AML-193 (cell line): ENCODE measurements around the gene GGA2.
"Not testable (repeated sequence)": the region's sequence is repeated elsewhere in the genome, so short reads cannot be mapped to it uniquely, and the experiment has no call there.

Experiments
- DNase-seq, 2 experiments: peaks; one replicate each; lab custom pipeline; 2025; lab: John Stamatoyannopoulos, UW

Gene GGA2

GRCh38 chr16:23510164-23510914 lies at the start of gene GGA2:
GGA2 (minus strand) TSS chr16:23510494; CDS start chr16:23510411, 83 bp downstream.
- DNase-seq = peak; percentile 59 to 66

GRCh38 chr16:23557779-23558702 lies 47.7 kb upstream of the GGA2 start:
- no peak for DNase-seq

GRCh38 chr16:23556881-23557778 lies 46.8 kb upstream of the GGA2 start, which contains the start of the genes EARS2 and UBFD1:
EARS2 (minus strand) TSS chr16:23557350; CDS start chr16:23557343, 7 bp downstream.
UBFD1 (plus strand) TSS chr16:23557727; CDS start chr16:23557743, 16 bp downstream.
- peak; percentile 93 to 95 for DNase-seq

- DNase-seq = no peak
Measured at GRCh38 chr16:23554536-23554935, 44.2 kb upstream of the GGA2 start.

- DNase-seq = no peak
Measured at GRCh38 chr16:23552161-23552560, 41.9 kb upstream of the GGA2 start.

GRCh38 chr16:23549938-23550337 lies 39.6 kb upstream of the GGA2 start:
- DNase-seq = no peak

- no peak for DNase-seq
Measured at GRCh38 chr16:23544436-23544835, 34.1 kb upstream of the GGA2 start.

GRCh38 chr16:23540817-23541178 lies 30.5 kb upstream of the GGA2 start:
- not testable (repeated sequence) for DNase-seq

- no peak for DNase-seq
Measured at GRCh38 chr16:23539984-23540816, 29.9 kb upstream of the GGA2 start.

- no peak for DNase-seq
Measured at GRCh38 chr16:23538919-23539278, 28.6 kb upstream of the GGA2 start.

GRCh38 chr16:23537390-23537789 lies 27.1 kb upstream of the GGA2 start:
- no peak for DNase-seq

GRCh38 chr16:23535901-23536300 lies 25.6 kb upstream of the GGA2 start:
- DNase-seq = no peak

GRCh38 chr16:23534868-23535860 lies 24.9 kb upstream of the GGA2 start:
- no peak for DNase-seq

GRCh38 chr16:23532448-23532847 lies 22.2 kb upstream of the GGA2 start:
- DNase-seq = no peak

GRCh38 chr16:23530062-23530461 lies 19.8 kb upstream of the GGA2 start:
- no peak for DNase-seq

- DNase-seq = no peak
Measured at GRCh38 chr16:23528644-23529310, 18.5 kb upstream of the GGA2 start.

- DNase-seq = no peak
Measured at GRCh38 chr16:23527961-23528643, 17.8 kb upstream of the GGA2 start.

GRCh38 chr16:23524886-23525285 lies 14.6 kb upstream of the GGA2 start:
- no peak for DNase-seq
